Measurements from ENCODE around the gene PTAFR.

The PTAFR gene

GRCh38 chr1:28114844-28115243 is 61.6 kb downstream of the PTAFR start:
- DNase-seq: no peak

- DNase-seq: no peak
Observed at GRCh38 chr1:28113242-28113572, 63.3 kb downstream of the PTAFR start.

- peak; percentile 30 to 85 for DNase-seq
Observed at GRCh38 chr1:28112388-28113241, 63.9 kb downstream of the PTAFR start.

- peak; percentile 32 to 75 for DNase-seq
Observed at GRCh38 chr1:28111157-28111556, 65.3 kb downstream of the PTAFR start.

GRCh38 chr1:28110555-28110954 is 65.9 kb downstream of the PTAFR start:
- peak in 1 of 2 donors; percentile 22 for DNase-seq

DNA sequence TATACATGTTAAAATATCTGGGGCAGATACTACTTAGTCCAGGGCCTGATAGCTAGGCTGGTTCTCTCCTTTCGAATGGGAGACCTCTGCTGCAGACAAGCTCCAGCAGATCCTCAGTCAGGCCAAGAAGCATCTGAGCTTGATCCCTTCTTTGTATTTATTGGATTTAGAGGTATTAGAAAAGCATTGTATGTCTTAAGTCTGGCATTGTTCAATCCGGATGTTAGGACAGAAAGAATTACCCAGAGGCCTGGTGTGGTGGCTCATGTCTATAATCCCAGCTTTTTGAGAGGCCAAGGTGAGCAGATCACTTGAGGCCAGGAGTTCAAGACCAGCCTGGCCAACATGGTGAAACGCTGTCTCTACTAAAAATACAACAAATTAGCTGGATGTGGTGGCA is 66.9 kb downstream of the PTAFR start:
- no peak for DNase-seq

DNA sequence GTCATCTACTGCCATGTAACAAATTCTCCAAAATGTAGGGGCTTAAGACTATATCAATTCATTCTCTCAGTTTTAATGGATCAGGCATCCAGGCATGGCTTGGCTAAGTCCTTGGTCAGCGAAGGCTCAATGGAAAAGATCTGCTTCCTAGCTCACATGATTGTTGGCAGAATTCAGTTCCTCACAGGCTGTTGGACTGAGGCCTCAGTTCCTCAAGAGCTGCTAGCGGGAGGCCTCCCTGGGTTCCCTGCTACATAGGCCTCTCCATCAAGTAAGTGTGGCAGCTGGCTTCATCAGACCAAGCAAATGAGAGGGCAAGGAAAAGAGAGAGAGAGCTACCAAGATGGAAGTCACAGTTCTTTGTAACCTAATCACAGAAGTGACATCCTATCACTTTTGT is 68.5 kb downstream of the PTAFR start:
- DNase-seq: no peak

DNA sequence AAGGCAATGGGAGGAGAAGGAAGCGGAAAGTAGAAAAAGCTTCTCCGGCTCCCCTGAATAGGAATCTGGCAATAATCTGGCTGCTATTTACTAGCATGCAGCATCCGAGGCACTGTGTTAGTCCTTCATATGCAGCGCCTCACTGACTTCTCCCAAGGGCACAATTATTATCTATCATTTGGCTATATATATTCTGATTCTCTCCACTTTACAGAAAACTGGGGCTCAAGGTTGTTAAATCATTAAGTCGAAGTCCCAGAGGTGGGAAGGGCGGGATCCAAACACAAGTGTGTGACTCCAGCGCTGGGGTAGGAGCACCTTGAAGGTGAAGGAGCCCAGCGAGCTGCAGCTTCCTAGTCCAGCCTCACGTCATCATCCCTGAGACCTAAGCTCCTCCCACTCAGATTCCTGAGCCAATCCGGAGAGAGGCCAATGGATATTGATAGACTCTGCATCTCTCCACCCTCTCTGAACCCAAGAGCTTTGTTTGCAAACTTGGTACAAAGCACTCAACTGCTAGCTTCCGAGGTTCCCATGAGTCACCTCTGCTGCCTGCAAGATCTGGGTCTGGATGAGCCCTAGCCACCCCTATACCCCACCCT is 71.5 kb downstream of the PTAFR start:
- no peak for DNase-seq

GRCh38 chr1:28102189-28102588 is 74.3 kb downstream of the PTAFR start:
- no peak for DNase-seq

DNA sequence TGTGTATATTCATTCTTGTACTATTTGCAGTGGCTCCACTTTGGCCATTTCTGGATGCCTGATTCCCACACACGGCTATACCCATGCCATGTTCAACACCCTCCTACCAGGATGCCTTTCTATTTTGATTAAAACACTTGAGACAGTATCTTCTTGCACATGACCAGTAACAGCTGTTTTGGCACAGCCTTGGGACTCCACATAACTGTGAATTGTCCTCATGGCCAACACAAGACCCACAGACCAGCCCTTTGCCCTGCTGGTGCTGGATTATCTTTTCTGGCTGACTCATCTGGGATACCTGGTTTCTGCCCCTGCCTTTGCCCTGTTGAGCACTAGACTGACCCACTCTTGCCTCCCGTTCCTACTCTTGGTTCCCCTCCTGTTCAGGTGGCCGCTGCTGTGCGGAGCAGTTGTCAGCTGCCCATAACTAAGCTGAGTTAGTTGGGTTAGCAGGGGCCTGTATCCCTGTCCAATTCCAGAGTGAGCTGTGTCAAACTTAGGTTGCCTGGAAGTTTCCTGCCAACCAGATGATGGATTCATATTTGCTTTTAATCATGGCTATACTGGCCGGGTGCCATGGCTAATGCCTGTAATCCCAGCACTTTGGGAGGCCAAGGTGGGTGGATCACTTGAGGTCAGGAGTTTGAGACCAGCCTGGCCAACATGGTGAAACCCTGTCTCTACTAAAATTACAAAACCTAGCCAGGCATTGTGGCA is 77.3 kb downstream of the PTAFR start:
- no peak for DNase-seq
